Activated CD4-positive, alpha-beta T cell treated with anti-CD3 and anti-CD28 coated beads for 1 hour (primary cell): Measurements from ENCODE around the gene UBE3D.
"Not testable (repeated sequence)": the region's sequence is repeated elsewhere in the genome, so short reads cannot be mapped to it uniquely, and the experiment has no call there.

ENCODE experiments used
- DNase-seq: peaks from one replicate; pipeline ENCODE4 v3.0.0-alpha.2; 2020

The UBE3D gene

DNA sequence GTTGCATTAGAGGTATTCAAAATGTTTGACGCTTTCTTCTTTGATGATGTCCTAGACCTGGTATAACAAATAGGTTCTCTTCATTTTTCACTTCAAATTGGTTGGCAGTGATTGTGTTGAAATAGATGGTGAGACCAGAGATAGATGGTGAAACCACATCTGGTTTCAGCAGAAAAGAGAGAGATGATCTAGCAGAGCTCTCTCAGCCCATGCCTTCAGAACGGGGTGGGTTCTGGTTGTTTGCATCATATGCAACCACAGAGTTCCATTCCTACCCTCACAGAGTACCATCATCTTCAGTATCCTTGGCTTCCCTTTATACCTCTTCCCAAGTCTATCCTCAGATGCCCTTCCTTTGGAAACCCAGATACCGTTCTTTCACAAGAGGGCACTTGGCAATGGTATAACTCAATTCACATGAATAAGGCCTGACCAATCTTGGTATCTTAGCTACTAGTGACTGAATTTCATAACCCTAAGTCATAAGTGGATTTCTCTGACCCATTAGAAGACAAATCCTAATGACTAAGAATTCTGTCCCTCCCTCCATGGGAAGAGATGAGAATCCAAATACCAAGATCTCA is 93.7 kb downstream of the UBE3D start:
- DNase-seq, result no peak

- no peak for DNase-seq
Measured at GRCh38 chr6:82970839-82971238, 94.8 kb downstream of the UBE3D start.

DNA sequence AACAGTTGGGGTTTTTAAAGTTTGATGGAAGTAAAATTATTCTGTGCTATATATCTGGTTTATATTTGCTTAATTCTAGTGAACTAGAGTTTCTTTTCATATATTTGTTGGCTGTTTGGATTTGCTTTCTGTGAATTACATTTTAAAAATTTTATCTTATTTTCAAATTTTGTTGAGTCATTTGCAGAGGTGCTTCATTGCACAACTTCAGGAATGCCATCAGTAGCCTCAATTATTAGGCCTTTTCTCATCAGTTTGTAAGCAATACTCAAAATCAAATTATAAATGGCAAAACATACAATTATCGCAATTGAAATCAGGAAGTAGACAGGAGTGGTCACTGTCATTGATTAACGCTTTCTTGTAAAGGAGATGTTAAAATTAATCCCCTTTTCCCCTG is 96.9 kb downstream of the UBE3D start:
- no peak for DNase-seq

DNA sequence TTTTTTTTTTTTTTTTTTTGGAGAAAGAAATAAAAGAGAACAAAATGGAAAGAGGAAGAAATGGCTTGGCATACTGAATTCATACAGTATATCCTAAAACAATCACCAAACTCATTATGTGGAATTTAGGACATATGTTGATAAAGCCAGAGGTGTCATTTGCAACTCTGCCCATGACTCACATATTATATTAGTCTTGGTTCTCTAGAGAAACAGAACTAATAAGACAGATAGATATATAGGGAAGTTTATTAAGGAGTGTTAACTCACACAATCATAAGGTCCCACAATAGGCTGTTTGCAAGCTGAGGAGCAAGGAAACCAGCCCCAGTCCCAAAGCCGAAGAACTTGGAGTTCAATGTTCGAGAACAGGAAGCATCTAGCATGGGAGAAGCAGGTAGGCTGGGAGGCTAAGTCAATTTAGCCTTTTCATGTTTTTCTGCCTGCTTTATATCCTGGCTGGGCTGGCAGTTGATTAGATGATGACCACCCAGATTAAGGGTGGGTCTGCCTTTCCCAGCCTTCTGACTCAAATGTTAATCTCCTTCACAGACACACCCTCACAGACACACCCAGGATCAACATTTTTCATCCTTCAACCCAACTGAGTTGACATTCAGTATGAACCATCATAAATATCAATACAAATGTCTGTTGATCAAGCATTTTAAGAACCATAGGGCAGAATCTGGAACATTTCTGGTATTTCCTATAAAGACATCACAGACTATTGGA is 102.3 kb downstream of the UBE3D start:
- no peak for DNase-seq

DNA sequence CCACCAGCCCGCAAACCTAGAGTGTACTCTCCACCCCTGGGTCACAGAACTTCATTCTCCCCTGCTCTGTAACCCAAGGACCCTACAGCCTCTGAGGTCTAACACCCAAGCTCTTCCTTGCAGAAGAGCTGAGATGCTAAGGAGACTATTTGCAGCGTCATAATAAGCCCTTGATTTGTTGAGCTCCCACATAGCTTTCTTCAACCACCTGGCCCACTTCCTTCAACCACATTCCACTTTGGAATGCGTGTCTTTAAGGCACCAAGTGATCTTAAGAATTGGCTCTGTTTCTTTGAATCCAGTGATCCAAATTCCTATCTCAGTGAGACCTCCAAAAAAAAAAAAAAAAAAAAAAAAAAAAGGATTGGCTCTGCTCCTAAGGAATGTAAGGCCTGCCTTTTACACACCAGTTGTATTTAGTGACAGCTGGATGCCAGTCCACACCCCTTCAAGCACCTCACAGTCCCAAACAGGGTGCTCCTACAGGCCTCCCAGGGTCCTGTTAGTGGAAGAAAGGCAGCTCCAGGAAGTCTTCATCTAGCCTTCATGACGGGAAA is 106.2 kb downstream of the UBE3D start:
- no peak for DNase-seq

GRCh38 chr6:82958551-82958950 is 107.1 kb downstream of the UBE3D start:
- no peak for DNase-seq

DNA sequence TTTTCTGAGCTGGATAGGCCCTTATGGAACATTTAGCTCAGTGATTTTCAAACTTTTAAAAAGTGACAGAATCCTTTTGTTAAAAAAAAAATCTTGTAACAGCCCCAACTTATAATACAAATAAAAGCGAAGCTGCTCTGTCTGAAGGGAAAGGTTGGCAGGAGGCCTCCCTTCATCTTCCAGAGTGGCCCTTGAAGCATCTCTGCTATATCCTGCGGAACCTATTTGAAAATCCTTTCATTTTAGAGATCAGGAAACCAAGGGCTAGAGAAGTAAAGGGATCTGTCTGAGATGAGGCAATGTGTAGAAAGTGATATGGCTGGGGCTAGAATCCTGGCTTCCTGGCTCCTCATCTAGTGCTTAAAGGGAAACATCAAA is 107.8 kb downstream of the UBE3D start:
- no peak for DNase-seq

GRCh38 chr6:82957171-82957867 is 108.3 kb downstream of the UBE3D start:
- no peak for DNase-seq

- no peak for DNase-seq
Measured at GRCh38 chr6:82955841-82956240, 109.8 kb downstream of the UBE3D start.

- DNase-seq, result no peak
Measured at GRCh38 chr6:82954937-82955577, 110.6 kb downstream of the UBE3D start.

DNA sequence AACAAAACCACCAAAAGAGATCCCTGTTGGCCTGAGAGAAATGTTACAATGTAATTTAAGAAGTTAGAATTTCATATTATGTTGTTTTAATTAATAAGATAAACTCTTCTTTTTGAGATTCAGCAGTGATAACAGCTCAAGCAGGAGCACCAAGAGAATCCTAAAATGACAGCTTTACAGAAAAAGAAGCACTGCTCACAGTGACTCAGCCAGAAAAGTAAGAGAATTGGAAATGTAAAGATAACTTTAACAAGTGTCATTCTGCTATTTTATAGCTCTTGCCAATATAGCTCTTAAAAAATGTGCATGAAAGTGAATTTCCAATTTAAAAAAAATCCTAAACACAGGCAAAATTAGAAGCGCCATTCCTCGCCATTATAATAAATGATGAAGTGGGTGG is 111.3 kb downstream of the UBE3D start:
- no peak for DNase-seq

GRCh38 chr6:82953871-82954270 is 111.8 kb downstream of the UBE3D start:
- no peak for DNase-seq

DNA sequence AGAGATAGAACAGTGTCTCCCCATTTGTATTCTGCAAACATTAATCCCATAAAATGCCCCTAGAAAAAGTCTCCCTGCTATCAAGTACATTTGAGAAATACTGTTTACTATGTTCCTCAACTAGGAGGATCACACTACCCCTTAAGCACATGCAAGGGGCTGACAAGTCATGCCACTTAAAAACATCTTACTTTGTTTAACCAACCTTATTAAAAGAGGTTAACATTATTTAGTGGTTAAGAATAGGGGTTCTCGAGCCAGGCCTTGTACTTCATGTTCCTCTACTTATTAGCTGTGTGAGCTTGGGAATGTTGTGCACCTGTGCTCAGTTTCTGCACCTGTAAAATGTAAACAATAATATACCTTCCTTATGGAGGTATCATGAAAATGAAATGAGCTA is 113.7 kb downstream of the UBE3D start:
- no peak for DNase-seq

GRCh38 chr6:82951389-82951788 is 114.3 kb downstream of the UBE3D start:
- no peak for DNase-seq

DNA sequence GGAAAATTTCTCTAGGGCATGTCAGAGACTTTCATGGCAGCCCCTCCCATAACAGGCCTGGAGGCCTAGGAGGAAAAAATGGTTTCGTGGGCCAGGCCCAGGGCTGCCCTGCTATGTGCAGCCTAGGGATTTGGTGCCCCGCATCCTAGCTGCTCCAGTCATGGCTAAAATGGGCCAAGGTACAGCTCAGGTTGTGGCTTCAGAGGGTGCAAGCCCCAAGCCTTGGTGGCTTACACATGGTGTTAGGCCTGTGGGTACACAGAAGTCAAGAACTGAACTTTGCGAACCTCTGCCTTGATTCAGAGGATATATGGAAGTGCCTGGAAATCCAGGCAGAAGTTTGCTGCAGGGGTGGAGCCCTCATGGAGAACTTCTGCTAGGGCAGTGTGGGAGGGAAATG is 134.7 kb downstream of the UBE3D start:
- DNase-seq, result not testable (repeated sequence)

DNA sequence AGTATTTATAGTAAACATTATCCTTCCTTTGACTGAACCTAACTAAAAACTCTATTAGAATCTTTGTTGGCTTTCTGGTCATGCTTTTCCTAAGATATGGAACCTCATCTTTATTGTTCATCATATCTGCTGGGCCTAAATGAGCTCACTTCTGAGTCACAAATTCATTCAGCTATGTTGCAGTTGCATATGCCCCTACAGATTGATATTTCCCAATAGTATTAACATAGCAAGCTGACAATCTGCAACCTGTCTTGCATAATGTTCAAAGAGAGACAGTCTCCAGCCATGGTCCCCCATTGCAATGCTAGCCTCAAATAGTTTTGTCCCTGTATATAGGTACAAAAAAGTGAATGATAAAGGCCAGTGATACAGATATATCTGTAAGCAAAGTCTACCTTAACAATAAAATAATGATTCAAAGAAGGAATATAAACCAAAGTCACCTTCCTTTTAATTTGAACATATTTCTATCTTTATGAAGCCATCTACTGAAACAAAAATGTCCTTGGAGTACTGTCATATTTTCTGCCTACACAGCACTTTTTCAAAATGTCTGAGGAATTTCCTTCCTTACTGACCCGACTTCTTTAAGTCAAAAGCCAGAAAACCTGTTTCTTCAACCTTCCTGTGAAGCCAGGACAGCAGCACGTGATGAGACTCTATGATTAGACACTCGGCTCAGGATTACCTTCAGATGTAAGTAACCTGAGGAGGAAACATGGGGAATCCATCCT is 140.7 kb downstream of the UBE3D start:
- DNase-seq, result no peak

GRCh38 chr6:82921258-82921657 is 144.4 kb downstream of the UBE3D start:
- no peak for DNase-seq

- no peak for DNase-seq
Measured at GRCh38 chr6:82917346-82918064, 148.1 kb downstream of the UBE3D start.

- no peak for DNase-seq
Measured at GRCh38 chr6:82915666-82916065, 150.0 kb downstream of the UBE3D start.

GRCh38 chr6:82914511-82914910 is 151.1 kb downstream of the UBE3D start:
- DNase-seq, result no peak

DNA sequence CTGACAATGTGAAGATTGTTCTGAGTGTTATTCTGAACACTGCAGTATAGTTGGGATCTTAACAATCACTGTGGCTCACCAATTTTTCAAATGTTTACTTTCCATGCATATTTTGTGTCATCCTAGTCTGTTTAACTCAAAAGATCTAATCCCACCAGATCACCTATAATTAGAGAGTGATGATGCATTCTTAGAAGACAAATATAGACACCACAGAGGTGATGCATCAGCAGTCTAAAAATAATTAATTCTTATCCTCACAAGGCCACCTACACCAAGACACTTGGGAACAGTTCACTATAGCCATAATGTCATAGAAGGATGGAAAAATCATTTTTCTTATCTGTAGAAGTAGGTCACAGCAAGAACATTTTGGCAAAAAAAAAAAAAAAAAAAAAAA is 154.8 kb downstream of the UBE3D start:
- DNase-seq, result no peak

DNA sequence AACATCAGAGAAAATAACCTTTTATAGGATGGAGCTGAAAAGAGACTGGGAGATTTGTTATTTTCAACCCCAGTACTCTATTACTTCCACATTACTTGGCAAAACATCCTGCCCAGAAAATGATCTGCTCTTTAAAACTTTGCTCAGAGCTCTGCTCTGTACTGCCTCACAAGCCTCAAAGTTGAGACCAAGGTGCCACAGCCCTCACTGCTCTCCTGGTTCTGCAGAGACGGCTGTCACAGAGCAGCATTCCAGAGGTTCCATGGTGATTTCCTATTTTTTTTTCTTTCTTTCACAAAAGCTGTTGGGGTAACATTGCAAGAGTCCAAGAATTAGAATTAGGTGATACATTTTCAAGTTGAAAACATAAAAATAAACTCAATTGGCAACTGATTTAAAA is 155.2 kb downstream of the UBE3D start:
- DNase-seq, result no peak
